ES-I3 (cell line): ENCODE results near the gene DNAH1.

Experiments
- H3K36me3 ChIP-seq: 2 replicates; pipeline ENCODE4 v1.6.1; 2013; ENCODE audit warnings: mild to moderate bottlenecking, low read length, control low read depth, moderate library complexity; ENCODE audit not compliant: insufficient read depth
- H3K4me1 ChIP-seq: 2 replicates; pipeline ENCODE4 v1.6.1; 2013; ENCODE audit warnings: mild to moderate bottlenecking, control low read depth, low read length; ENCODE audit not compliant: insufficient read depth
- H3K9ac ChIP-seq: 2 replicates; pipeline ENCODE4 v1.6.1; 2013; ENCODE audit warnings: low read depth, mild to moderate bottlenecking, low read length, moderate library complexity
- H3K9me3 ChIP-seq: 2 replicates; pipeline ENCODE4 v1.6.1; 2013; ENCODE audit warnings: mild to moderate bottlenecking, low read length, moderate library complexity; ENCODE audit not compliant: control insufficient read depth, insufficient read depth

Gene DNAH1

GRCh38 chr3:52361454-52361853, 45.3 kb downstream of the DNAH1 start:
- Histone ChIP-seq H3K9me3 (no peaks in the 10 kb centered on the region), H3K4me1 (no peaks in the 10 kb centered on the region; the same call in 1 of the 2 replicates)

DNA sequence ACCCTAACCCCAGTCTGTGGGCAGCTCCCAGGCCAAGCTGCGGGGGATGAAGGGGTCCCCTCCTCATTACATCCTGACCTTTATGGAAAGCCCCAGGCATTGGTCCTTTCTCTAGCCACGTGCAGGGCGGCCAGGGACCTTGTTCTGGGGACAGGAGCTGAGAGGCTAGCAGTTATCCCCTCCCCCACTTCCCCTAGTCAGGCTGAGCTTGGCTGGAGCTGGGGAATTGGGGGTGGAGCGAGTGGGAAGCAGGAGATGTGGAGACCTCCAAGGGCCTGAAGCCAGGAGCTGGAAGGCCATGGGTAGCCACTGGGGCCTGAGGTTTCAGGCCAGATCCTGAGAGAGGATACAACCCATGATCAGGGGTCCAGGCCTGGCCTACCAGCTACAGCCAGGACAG, 45.8 kb downstream of the DNAH1 start:
- no peak overlapping the region for H3K9ac ChIP-seq
- no peaks in the 10 kb centered on the region for H3K9me3 ChIP-seq
- H3K4me1 ChIP-seq: no peaks in the 10 kb centered on the region; the same call in 1 of the 2 replicates
- H3K36me3 ChIP-seq: no peaks in the 10 kb centered on the region

More at GRCh38 chr3:52361454-52361853, 45.3 kb downstream of the DNAH1 start:
- Histone ChIP-seq H3K9ac (no peak overlapping the region), H3K36me3 (no peaks in the 10 kb centered on the region)

DNA sequence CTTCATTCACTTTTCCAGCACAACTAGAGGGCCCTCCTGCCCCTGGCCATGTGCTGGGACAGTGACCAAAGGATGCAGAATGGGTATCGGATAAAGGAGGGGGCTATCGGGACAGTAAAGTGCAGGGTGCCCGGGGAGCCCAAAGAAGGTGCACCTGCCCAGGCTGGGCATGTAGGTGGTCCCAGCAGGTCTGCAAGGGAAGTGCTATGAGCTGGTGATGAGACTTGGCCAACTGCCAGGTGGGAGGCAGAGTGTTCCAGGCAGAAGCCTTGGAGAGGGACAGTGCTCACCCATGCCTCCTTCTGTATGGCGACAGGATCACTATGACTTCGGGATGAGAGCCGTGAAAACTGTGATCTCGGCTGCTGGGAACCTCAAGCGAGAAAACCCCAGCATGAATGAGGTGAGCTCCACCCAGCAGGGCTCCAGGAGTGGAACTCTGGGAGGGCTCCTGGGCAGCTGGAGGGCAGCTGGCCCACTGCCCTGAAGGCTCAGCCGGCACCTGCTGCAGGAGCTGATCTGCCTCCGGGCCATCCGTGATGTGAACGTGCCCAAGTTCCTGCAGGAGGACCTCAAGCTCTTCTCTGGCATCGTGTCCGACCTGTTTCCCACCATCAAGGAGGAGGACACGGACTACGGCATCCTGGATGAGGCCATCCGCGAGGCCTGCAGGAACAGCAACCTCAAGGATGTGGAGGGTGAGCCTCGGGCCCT, 48.4 kb downstream of the DNAH1 start:
- Histone ChIP-seq H3K9ac (no peak overlapping the region), H3K36me3 (no peaks in the 10 kb centered on the region), H3K4me1 (peaks cover 4% of the 10 kb centered on the region; the same call in 1 of the 2 replicates), H3K9me3 (no peaks in the 10 kb centered on the region)

DNA sequence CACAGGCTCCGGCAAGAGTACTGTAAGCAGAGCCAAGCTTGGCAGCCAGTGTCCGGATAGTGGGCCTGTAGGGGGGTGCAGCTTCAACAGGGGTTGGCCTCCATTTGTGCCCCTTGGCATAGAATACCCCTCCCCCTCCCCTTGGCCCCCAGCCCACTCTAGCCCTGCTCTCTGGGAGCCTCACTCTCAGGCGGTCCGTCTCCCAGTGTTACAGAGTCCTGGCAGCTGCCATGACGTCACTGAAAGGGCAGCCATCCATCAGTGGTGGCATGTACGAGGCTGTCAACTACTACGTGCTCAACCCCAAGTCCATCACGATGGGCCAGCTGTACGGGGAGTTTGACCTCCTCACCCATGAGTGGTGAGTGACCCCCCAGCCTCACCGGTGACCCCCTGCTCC, 50.4 kb downstream of the DNAH1 start:
- no peak overlapping the region for H3K9ac ChIP-seq
- no peaks in the 10 kb centered on the region for H3K36me3 ChIP-seq
- H3K9me3 ChIP-seq: no peaks in the 10 kb centered on the region
- H3K4me1 ChIP-seq: peaks cover 4% of the 10 kb centered on the region; the same call in 1 of the 2 replicates

GRCh38 chr3:52367891-52368880, 52.1 kb downstream of the DNAH1 start:
- H3K9me3 ChIP-seq: no peaks in the 10 kb centered on the region
- H3K4me1 ChIP-seq: peaks cover 4% of the 10 kb centered on the region; the same call in 1 of the 2 replicates
- no peak overlapping the region for H3K9ac ChIP-seq
- no peaks in the 10 kb centered on the region for H3K36me3 ChIP-seq

DNA sequence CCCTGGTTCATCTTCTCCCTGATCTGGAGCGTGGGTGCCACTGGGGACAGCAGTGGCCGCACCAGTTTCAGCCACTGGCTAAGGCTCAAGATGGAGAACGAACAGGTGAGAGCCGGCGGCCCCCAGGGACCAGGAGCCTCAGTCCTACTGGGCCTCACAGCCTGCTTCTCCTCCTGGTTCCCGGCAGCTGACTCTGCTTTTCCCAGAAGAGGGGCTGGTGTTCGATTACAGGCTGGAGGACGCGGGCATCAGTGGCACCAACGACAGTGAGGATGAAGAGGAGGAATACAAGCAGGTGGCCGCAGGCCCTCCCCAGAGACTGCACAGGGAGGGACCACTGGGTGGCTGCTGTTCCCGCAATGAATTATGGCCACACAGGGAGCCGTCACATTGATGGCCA, 54.4 kb downstream of the DNAH1 start:
- Histone ChIP-seq H3K4me1 (peaks cover 10% of the 10 kb centered on the region), H3K36me3 (no peaks in the 10 kb centered on the region), H3K9ac (no peak overlapping the region), H3K9me3 (no peaks in the 10 kb centered on the region)

GRCh38 chr3:52372822-52373504, 56.8 kb downstream of the DNAH1 start:
- H3K9ac ChIP-seq: peak overlapping the region; percentile 37; the same call in 1 of the 2 replicates

GRCh38 chr3:52373676-52374075, 57.6 kb downstream of the DNAH1 start:
- Histone ChIP-seq H3K9me3 (no peaks in the 10 kb centered on the region), H3K4me1 (peaks cover 6% of the 10 kb centered on the region), H3K9ac (peak overlapping the region; percentile 37; the same call in 1 of the 2 replicates), H3K36me3 (no peaks in the 10 kb centered on the region)

More at GRCh38 chr3:52372822-52373504, 56.8 kb downstream of the DNAH1 start:
- Histone ChIP-seq H3K4me1 (peaks cover 10% of the 10 kb centered on the region), H3K36me3 (no peaks in the 10 kb centered on the region), H3K9me3 (no peaks in the 10 kb centered on the region)

- Histone ChIP-seq H3K9ac (no peak overlapping the region), H3K36me3 (no peaks in the 10 kb centered on the region), H3K9me3 (no peaks in the 10 kb centered on the region), H3K4me1 (peaks cover 6% of the 10 kb centered on the region)
Observed at GRCh38 chr3:52374173-52374572, 58.1 kb downstream of the DNAH1 start.

GRCh38 chr3:52379610-52380009, 63.5 kb downstream of the DNAH1 start:
- no peaks in the 10 kb centered on the region for H3K36me3 ChIP-seq
- H3K9ac ChIP-seq: no peak overlapping the region
- H3K4me1 ChIP-seq: no peaks in the 10 kb centered on the region
- no peaks in the 10 kb centered on the region for H3K9me3 ChIP-seq

GRCh38 chr3:52380023-52380422, 63.9 kb downstream of the DNAH1 start:
- H3K9ac ChIP-seq: no peak overlapping the region
- H3K4me1 ChIP-seq: no peaks in the 10 kb centered on the region
- H3K9me3 ChIP-seq: no peaks in the 10 kb centered on the region
- H3K36me3 ChIP-seq: no peaks in the 10 kb centered on the region

DNA sequence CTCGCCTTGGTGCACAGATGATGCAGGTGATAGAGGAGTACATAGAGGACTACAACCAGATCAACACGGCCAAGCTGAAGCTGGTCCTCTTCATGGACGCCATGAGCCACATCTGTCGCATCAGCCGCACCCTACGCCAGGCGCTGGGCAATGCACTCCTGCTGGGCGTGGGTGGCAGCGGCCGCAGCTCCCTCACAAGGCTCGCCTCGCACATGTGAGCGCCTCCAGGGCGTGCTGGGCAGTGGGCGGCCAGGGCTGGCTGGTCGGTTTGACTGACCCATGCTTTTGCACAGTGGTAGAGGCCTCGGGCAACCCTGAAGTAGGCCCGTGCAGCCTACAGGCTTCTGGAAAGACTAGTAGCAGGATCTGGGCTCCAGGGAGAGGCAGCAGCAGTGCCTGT, 65.5 kb downstream of the DNAH1 start:
- Histone ChIP-seq H3K9me3 (no peaks in the 10 kb centered on the region), H3K4me1 (no peaks in the 10 kb centered on the region), H3K36me3 (no peaks in the 10 kb centered on the region), H3K9ac (no peak overlapping the region)

DNA sequence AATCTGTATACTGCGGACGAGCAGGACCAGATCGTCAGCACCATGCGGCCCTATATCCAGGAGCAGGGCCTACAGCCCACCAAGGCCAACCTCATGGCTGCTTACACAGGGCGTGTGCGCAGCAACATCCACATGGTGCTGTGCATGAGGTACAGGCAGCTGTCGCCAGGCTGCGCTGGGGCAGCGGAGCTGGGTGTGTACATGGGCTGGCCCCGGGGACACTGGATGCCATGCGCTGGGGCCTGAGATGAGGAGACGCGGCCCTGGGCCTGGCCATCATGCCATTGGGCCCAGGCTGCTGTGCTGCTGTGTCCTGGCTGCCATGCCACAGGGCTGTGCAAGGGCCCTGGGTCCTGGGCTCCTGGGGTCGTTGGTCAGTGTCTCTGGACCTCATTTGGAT, 67.3 kb downstream of the DNAH1 start:
- H3K4me1 ChIP-seq: no peaks in the 10 kb centered on the region
- H3K9ac ChIP-seq: no peak overlapping the region
- no peaks in the 10 kb centered on the region for H3K36me3 ChIP-seq
- no peaks in the 10 kb centered on the region for H3K9me3 ChIP-seq
